GM19463 (cell line): ENCODE measurements around the gene RAB22A.

Experiments
- ATAC-seq: cut with Tn5 transposase; IDR thresholded peaks from one replicate; pipeline ENCODE4 v1.9.1; 2021; ENCODE audit warnings: mild to moderate bottlenecking, moderate library complexity; ENCODE audit not compliant: unreplicated experiment

Gene RAB22A

GRCh38 chr20:58384821-58385220 lies 75.3 kb downstream of the RAB22A start:
- ATAC-seq = no peak

- no peak for ATAC-seq
Observed at GRCh38 chr20:58388028-58388601, 78.6 kb downstream of the RAB22A start.

- peak; percentile 99 for ATAC-seq
Observed at GRCh38 chr20:58388882-58389323, 79.4 kb downstream of the RAB22A start, which contains the start of gene VAPB. VAPB (plus strand) TSS chr20:58389229; CDS start chr20:58389460, 231 bp downstream.

- ATAC-seq = peak; percentile 17
Observed at GRCh38 chr20:58389324-58389967, 79.9 kb downstream of the RAB22A start.

- no peak for ATAC-seq
Observed at GRCh38 chr20:58389968-58390658, 80.6 kb downstream of the RAB22A start.

- ATAC-seq = no peak
Observed at GRCh38 chr20:58390659-58391035, 81.1 kb downstream of the RAB22A start.

- no peak for ATAC-seq
Observed at GRCh38 chr20:58392286-58392685, 82.8 kb downstream of the RAB22A start.

- no peak for ATAC-seq
Observed at GRCh38 chr20:58393299-58393698, 83.8 kb downstream of the RAB22A start.

GRCh38 chr20:58394801-58395200 lies 85.3 kb downstream of the RAB22A start:
- no peak for ATAC-seq

- no peak for ATAC-seq
Observed at GRCh38 chr20:58395604-58396003, 86.1 kb downstream of the RAB22A start.

- no peak for ATAC-seq
Observed at GRCh38 chr20:58397429-58397828, 87.9 kb downstream of the RAB22A start.

GRCh38 chr20:58398254-58398653 lies 88.7 kb downstream of the RAB22A start:
- ATAC-seq = no peak

GRCh38 chr20:58399926-58400325 lies 90.4 kb downstream of the RAB22A start:
- ATAC-seq = no peak

- ATAC-seq = no peak
Observed at GRCh38 chr20:58401162-58401561, 91.6 kb downstream of the RAB22A start.

- ATAC-seq = no peak
Observed at GRCh38 chr20:58402305-58402704, 92.8 kb downstream of the RAB22A start.

GRCh38 chr20:58402827-58403226 lies 93.3 kb downstream of the RAB22A start:
- peak; percentile 80 for ATAC-seq

- ATAC-seq = peak; percentile 17
Observed at GRCh38 chr20:58403272-58403671, 93.8 kb downstream of the RAB22A start.

- no peak for ATAC-seq
Observed at GRCh38 chr20:58405504-58406291, 96.2 kb downstream of the RAB22A start.

- no peak for ATAC-seq
Observed at GRCh38 chr20:58406422-58407001, 97.0 kb downstream of the RAB22A start.

- no peak for ATAC-seq
Observed at GRCh38 chr20:58407201-58407873, 97.8 kb downstream of the RAB22A start.
